Neural progenitor cell (in vitro differentiated cells): ENCODE measurements around the gene ELAVL4.

Source experiments
- CTCF ChIP-seq: fragments of 200-600 bp; sonication (generic); IDR thresholded peaks from 2 replicates; pipeline ENCODE4 v1.5.1; 2017; ENCODE audit warnings: antibody characterized with exemption, mild to moderate bottlenecking
- EZH2phosphoT487 ChIP-seq: fragments of 200-600 bp; sonication (generic); IDR thresholded peaks from 2 replicates; pipeline ENCODE4 v1.6.1; 2017; ENCODE audit warnings: antibody characterized with exemption

- TF ChIP-seq CTCF (no peak), EZH2phosphoT487 (no peak)
These were observed 2.5 kb upstream of the ELAVL4 start for GRCh38 chr1:50106095-50106761.
